ENCODE data around the gene ARHGEF28.

ARHGEF28 gene

DNA sequence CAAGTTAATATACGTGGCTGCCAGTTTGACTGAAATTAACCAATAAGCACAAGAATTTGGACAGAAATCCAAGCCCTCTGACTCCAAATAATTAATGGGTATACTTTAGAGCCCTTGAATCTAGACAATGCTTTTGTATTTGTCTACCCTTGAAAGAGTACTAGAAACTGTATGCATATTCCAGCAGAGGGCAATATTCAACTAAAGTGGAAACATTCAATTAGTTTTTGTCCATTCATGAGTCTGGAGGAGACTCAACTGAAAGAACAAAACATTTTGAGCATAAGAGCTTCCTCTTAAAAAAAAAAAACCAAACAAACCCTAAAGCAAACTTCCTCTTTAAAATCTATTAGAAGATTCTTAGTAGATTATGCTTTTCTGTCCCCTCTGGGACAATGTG lies 157.8 kb downstream of the ARHGEF28 start:
- no peak for DNase-seq

DNA sequence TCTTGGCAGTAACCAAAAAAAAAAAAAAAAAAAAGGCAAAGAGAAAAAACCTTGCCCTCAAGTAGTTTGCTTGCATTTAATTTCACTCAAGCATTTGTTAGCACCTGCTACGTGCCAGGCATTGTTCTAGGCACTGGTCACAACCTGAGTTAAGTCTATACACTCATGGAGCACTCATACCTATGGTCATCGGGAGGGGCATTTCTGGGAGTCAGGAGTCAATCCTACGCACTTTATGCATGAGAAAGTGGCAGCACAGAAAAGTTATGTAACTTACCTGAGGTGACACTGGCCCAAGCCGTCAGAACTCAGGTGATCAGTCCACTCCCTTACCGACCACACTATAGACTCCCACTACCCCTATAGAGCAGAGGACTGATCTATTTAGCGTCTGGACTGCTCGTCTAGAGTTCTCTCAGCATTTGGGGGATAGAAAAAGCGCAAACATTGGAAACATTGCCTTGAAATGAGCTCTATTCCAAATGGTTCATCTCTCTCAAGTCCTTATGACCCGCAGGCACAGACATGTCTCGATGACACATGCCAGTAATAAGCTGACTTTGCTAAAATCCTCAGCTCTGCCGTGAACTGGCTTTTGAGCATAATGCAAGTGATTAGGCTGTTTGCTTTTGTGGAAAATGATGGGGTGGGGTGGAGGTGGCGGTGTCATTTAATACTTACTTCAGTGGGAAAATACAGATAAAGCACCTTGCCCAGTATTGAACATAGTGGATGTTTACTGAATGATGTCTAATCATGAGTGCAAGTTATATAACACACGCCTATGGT lies 160.2 kb downstream of the ARHGEF28 start:
- no peak for DNase-seq

DNA sequence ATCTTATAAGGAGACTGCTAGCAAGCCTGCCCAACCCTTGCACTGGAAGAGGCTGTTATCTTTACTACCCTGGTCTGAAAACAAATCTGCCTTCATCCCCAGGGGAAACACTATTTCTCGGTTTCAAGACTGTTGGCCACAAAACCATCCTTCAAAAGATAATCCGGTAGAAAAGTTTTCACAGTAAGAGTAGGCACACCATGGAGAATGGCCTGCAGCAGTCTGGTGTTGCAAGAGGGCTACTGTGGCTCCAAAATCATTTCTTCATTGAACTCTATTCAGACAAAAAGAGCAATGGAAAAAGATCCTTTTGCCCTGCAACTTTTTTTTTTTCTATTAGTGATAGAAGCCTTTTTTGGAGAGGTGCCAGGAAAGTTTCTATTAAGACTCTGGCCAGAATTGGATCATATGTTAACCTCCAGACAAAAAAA lies 163.9 kb downstream of the ARHGEF28 start:
- no peak for DNase-seq

DNA sequence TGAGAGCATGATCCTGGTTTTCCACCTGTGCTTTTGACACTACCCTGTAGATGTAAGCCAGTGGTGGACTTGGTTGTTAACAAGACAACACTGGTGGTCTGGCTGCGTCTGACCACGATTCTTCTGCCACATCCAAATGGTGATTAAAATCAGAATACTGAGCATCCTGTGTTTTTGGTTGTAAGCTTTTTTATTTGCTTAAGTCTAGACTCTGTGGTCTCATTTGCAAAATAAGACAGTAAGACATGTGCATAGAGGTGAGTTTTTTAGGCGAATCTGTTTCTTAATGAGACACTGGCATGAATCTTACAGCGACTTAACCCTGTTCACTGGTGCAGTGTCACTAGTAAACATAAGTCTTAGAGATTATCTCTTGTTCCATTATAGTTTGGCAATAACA lies 165.4 kb downstream of the ARHGEF28 start:
- no peak for DNase-seq

DNA sequence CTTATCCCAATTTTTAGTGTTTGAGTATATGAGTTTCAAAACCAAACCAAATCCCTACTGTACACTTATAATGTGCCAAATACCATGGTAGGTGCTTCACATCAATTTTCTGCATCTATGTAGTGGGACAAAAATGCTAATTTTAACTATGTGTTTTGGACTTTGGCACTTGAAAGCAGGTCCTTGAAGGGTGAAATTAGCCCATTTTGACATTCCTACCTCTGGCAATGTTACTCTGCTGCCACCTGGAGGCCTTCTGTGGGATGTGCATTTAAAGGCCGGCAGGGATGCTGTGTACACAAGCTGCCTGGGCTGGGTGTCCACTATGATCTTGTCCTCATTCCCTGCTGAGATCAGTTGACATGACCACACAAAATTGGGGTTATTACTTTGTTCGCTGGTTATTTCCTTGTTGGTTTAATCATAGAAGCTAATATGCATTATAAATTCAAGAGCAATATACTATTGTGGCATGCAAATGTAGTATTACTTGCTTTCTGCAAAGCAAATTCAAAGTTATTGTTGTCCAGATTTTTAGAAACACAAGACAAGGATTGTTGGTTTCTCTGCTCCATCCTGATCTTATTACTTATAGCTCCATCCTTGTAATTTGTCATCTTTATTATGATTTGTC lies 166.8 kb downstream of the ARHGEF28 start:
- DNase-seq = peak; percentile 86

DNA sequence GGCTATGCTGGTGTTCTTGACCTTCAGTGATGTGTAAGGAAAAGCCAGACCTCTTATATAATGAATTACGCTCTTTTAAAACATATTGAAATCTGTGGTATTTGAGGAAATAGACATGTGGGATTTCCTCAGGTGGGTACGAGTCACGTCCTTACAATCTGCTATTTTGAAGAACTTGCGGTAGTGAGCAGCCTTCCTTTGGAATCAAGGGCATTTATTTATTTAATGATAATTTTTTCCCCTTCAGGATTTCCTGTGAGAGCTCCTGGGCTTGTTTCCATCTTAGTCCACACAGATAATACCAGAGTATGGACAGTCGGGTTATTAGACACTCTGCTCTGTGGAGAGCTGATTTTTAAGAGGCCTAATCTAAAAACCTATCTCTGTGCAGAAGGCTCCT lies 167.9 kb downstream of the ARHGEF28 start:
- DNase-seq = no peak

DNA sequence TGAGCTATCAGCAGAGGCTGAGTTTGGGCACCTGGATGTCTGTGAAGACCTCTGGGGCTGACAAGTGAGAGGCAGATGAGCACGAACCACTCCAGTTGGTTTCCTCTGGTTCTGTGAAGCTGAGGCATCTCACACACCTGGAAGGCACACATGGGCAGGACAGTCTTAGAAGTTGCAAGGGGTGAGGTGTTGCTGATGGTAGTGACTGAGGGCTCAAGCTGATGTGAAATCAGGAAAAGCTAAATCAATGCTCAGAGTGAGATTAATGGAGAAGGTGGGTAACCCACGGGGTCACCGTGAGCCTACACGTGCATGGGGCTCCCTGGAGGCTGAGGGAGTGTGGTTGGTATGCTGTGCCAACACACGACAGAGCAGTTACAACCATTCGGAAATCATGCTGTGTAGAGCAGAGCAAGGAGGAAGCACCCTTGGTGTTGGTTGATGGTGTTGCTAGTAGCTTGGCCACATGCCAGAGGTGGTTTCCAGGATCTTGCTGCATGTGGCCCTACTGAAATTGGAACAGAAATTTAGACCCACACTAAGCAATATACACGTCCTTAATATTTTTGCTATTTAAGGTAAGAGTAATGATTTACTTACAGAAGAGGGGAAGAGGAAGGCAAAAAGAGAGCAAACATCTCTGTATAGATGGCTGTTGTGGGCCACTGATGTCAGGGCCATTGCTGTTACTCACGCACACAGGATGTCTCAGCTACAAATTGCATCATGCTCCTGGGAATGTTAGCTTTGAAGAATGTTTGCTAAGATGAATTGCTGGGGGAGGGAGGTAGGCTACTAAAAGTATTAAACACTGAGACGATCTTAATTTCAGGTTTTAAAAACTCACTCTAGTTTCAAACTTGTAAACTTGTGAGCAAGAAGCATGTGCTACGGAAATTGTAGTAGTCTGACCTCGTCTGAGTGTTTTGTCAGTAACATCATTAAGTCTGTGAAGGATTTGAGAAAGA lies 170.5 kb downstream of the ARHGEF28 start:
- DNase-seq = no peak

DNA sequence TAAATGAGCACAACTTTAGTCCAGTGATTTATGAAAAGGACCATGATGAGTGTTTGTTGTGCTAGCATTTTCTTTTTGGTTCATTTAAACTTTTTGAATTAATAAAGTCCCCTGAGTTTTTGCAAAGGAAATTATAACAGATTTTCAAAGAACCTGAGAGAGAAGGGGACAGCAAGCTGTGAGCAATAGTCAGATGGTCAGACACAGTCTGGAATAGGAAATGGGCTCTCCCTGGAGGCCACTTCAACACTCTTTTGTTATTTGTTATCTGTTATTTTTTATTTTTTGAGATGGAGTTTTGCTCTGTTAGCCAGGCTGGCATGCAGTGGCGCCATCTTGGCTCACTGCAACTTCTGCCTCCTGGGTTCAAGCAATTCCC lies 171.1 kb downstream of the ARHGEF28 start:
- DNase-seq = no peak

DNA sequence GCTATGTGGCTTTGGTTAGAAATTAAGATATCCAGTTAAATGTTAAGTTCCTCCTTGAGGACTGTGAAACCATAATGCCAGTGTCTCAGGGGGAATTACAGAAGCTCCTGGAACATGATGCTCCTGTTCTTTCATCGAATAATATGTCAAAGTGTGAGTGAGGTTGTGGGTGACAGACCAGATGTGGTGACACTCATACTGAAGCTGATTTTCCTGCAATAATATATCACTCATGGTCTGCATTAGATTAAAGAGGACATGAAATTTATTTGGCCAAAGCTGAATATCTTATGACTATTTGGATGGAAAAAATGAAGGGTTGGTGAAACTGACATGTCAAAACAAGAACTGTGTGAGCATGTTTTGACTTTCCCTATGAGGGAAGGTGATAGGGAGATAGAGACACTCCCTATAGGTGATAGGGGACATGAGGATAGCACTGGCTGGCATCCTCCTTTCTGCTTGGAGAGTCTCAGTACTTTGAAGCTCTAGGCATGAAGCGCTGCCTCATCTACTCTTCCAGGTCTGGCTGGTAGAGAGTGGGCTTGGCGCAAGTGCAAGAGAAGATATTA lies 173.5 kb downstream of the ARHGEF28 start:
- no peak for DNase-seq

DNA sequence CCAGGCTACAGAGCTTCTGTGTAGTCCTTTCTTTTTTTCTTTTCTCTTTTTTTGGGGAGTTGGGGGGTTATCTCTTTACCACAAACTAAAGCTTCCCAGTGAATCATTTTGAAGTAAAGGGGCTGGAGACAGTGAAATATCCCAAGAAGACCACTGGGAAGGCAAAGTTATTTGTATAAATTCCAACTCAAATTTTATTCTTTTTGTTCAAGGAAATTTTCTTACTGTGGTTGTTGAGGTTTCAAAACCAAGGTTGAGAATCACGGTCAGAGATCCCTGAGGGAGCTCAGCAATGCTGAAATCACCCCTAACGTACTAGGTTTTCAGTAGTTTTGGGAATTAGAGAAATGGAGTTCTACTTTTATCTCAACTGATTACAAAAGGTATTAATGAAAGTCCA lies 175.7 kb downstream of the ARHGEF28 start:
- no peak for DNase-seq

DNA sequence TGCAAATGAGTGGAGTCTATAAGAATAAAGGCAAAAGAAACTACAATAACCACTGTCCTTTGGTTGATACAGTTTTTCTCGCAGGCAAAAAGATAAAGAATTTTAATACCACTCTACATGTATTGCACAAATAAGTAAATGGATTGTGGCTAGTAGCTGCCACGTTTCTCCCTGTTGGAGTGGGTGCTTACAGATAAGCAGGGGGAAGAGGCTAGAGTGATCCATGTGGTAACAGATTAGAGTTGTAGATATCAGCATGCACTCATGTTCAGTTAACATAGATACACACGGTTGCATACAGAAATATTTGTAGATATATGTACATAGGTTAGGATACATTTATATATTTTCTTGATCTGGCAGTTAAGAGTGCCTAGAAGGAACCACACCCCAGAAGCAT lies 179.5 kb downstream of the ARHGEF28 start:
- DNase-seq = no peak

DNA sequence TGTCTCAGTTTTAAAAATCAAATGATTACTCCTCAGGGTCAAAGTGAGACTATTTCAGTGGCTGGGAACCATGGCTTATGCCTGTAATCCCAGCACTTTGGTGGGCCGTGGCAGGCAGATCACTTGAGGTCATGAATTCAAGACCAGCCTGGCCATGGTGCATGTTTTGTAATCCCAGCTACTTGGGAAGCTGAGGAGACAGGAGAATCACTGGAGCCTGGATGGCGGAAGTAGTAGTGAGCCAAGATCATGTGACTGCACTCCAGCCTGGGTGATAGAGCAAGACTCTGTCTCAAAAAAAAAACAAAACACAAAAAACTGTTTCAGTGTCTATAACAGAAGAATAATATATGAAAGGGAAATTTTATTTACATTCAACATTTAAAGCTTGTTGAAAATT lies 182.9 kb downstream of the ARHGEF28 start:
- DNase-seq = no peak

DNA sequence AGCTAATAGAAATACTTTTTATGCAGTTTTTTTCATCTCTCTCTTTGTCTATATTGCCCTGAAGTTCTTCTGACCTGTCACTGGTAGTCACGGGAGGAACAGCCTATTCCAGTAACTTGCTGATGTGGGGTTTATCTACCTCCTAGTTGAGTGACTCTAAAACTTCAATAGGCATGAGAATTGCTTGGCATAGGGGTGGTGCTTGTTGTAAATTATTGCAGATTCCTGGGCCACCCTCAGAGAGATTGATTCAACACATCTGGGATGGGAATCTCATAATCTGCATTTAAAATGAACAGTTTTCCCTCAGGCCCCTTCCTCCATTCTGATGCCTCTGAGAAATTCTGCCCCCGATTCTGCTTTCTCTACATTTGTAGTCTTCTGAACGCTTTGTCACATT lies 184.4 kb downstream of the ARHGEF28 start:
- no peak for DNase-seq

DNA sequence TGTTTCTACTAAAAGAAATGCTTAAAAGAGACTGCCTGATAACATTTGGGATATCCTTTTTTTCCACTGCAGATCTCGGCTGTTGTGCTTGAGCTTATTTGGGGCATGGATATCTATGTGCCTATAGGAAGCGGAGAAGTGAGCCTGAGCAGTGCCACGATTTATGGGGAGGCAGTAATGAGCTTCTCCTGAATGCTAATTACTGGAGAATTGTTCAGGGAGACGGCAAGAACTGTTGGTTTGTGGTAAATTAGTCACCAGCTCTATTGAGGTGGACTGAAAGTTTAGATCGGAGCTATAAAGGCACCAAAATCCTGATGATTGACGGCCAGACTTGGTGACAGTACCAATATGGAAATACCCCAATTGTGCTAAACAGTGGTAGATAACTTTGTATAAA lies 186.5 kb downstream of the ARHGEF28 start:
- DNase-seq = no peak

DNA sequence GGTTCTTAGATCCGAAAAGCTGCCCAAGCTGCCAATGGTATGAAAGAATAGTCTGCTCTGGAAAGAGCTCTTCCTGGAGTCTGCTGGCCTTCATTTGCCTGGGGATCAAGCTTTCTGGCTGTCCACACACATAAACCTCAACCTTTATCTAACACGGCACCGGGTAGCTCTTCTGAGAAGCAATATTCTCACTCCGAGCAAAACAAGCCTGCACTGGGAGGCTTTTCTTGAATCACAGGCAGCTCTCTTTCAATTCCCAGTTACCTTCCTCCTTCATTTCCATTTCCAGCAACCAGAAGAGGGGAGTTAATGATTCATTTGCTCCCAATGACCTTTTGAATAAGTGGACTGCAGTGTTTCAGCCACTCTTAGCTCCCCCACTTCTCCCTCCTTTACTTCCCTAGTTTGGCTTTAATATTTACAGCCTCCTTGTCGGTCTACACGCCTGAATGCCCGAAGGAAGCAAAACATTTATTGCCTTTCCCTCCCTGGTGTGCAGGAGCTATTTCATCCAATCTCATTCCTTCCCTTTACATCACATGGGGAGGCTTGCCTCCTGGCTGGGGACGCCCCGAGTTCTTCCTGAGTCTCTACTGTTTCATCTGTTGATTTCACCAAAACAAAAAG lies 187.1 kb downstream of the ARHGEF28 start:
- DNase-seq = no peak

DNA sequence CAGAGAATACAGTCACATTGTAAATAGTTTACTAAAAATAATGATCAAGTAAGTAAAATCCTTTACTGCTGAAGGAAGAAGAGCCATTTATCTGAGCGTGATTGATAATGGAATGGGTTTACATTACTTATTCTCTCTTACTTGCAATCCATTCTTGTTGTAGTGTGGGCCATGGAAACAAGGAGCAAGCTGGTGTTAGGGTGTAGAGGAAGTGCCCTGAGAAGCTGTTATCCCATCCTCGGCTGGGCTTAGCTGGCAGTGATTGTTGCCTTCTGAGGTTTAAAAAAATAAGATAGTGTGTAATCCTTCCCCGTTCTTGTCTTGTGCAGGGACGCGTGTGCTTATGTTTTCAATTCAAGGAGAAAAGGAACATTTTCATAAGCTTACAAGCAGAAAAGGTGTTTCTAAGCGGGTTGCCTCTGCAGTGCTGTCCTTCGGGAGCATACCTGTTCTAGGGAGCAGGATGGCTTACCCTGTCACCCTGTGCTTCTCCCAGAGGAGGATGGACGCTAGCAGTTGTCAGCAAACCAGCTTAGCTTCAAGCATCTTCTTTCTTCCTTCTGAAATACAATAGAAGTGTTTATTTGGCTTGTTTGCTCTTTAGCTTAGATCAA lies 188.3 kb downstream of the ARHGEF28 start:
- no peak for DNase-seq

DNA sequence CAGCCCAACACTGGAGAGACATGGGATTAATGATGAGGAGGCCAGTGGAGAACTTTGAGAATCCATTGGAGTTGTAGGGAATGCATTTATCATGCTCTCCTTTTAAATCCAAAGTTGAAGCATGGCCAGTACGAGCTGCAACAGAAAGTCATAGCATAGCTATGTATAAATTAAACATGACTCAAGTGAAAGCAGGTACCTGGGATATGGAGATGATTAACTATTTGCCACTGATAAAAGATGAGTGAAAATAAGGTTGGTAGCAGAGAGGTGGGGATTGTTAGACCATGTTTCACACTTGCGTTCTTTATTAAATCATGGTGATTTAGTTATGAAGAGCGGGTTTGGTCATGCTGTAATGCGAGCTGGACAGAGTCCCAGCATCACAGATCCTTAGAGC lies 189.6 kb downstream of the ARHGEF28 start:
- DNase-seq = no peak

DNA sequence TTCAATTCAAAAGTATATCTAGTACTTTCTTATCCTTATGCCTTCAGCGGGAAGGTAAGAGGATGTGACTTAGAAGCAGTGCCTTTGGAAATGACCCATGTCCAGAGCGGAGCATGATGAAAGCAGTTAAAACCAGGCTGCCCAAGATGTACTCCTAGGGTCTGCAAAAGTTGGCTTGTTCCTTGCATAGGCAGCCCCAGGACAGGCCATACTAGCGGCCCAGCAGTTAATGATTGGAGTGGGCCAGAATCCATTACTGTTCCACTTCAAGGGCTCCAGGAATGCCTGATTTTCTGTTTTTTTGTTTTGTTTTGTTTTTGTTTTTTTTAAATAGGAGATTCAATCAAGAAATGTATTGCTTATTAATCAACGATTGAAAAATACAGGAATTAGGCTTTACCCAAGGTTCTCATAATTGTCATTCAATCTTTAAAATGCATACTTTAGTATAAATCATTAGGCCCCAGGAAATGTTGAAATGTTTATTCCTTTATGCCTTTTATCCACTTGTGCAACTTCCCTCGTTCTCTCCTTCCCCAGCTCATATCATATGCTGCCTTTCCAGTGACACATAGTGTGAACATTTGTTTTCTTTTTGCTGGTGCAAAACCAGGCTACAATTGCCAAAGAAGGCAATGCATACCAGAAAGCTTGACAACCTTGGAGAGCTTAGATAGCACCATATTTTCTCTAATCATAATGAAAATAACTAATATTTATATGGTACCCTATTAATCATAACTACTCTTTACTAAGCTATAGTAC lies 190.8 kb downstream of the ARHGEF28 start:
- no peak for DNase-seq

DNA sequence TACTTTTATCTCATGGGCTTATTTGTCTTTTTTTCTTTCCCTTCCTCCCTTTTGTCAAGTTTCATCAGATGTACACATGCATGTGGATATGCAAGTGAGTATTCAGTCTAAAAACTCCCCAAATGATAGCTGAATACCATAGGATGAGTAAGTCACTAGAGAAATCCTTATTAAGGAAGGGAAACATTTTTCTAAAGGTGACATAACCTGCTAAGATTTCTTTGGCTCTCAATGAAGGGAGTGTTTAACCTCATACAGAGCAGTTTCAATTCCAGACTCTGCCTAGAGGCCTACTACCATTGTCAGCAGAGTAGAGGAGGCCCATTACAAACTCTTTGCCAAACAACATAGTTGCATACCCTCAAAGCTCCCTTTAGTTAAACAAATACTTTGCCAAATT lies 192.4 kb downstream of the ARHGEF28 start:
- DNase-seq = no peak

DNA sequence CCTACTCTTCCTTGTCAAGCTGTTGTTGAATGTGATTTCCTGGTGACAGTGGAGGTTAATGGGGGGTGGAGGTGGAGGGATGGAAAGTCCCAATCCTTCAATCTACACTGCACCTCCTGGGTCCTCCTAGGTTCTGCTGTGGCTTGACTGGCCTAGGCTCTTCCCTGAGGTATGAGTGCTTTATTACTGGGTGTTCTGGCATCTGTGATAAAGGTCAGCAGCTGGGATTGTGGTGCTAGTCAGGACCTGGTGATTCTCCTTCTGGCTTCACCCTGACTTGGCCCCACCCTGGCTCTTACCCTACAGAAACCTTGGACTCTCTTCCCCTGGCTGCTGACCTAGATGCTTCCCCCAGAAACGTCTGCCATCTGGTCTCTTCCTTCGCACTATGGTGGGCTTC lies 194.3 kb downstream of the ARHGEF28 start:
- DNase-seq = no peak

DNA sequence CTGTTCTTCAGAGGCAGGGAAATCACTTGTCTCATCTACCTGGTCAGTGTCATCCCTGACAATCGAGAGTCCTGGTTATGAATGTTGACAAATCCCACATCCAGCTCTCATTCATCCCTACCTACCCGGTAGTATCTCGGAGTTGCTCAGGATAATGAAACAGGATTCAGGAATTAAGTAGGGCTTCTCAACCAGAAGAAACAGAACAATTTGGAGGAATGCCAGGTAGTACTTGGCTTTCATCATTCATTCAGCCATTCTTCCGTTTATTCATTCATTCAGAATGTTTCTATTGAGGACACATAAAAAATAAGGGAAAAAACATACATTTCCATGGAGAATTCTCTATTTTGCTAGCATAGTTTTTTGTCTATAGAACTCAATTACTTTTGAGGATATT lies 195.0 kb downstream of the ARHGEF28 start:
- no peak for DNase-seq

All from activated CD8-positive, alpha-beta memory T cell treated with anti-CD3 and anti-CD28 coated beads for 24 hours (primary cell).